Duodenal mucosa (tissue), 2 donors: Measurements from ENCODE around the gene DPYSL3.

Source experiments
- H3K27ac ChIP-seq: one replicate; pipeline ENCODE4 v1.7.0; 2013; ENCODE audit warnings: low read depth, low read length
- H3K27me3 ChIP-seq, 2 donors: one replicate each; pipeline ENCODE4 v1.7.0; 2013; ENCODE audit warnings: low read length in 2 of 2, control low read depth in 1 of 2; ENCODE audit not compliant: insufficient read depth in 2 of 2, control insufficient read depth in 1 of 2
- H3K36me3 ChIP-seq, 2 donors: one replicate each; pipeline ENCODE4 v1.7.0; 2013; ENCODE audit warnings: low read length in 2 of 2, control low read depth in 1 of 2; ENCODE audit not compliant: insufficient read depth in 2 of 2, control insufficient read depth in 1 of 2
- H3K4me1 ChIP-seq, 2 donors: one replicate each; pipeline ENCODE4 v1.7.0; 2013; ENCODE audit warnings: low read length in 2 of 2, control low read depth in 1 of 2; ENCODE audit not compliant: insufficient read depth in 2 of 2, control insufficient read depth in 1 of 2
- H3K4me3 ChIP-seq, 2 donors: one replicate each; pipeline ENCODE4 v1.7.0; 2013; ENCODE audit warnings: low read length in 2 of 2, low read depth in 1 of 2
- H3K9ac ChIP-seq, 2 donors: one replicate each; pipeline ENCODE4 v1.7.0; 2013; ENCODE audit warnings: low read length in 2 of 2, low read depth in 1 of 2
- H3K9me3 ChIP-seq, 2 donors: one replicate each; pipeline ENCODE4 v1.7.0; 2013; ENCODE audit warnings: low read length in 2 of 2, control low read depth in 1 of 2; ENCODE audit not compliant: control insufficient read depth in 1 of 2

DPYSL3 gene

GRCh38 chr5:147427521-147428401, 82.1 kb downstream of the DPYSL3 start:
- Histone ChIP-seq H3K27me3 (no peaks in the 10 kb centered on the region), H3K9me3 (no peaks in the 10 kb centered on the region), H3K4me3 (no peak overlapping the region), H3K9ac (no peak overlapping the region), H3K27ac (no peak overlapping the region), H3K4me1 (peaks cover 3 to 15% of the 10 kb centered on the region in 2 donors), H3K36me3 (no peaks in the 10 kb centered on the region)

- H3K4me1 ChIP-seq: peaks cover 0 to 5% of the 10 kb centered on the region in 2 donors
- H3K9me3 ChIP-seq: no peaks in the 10 kb centered on the region
- H3K36me3 ChIP-seq: no peaks in the 10 kb centered on the region
- no peak overlapping the region for H3K9ac ChIP-seq
- no peak overlapping the region for H3K27ac ChIP-seq
- H3K27me3 ChIP-seq: no peaks in the 10 kb centered on the region
- no peak overlapping the region for H3K4me3 ChIP-seq
Observed at GRCh38 chr5:147426640-147427327, 83.1 kb downstream of the DPYSL3 start.

DNA sequence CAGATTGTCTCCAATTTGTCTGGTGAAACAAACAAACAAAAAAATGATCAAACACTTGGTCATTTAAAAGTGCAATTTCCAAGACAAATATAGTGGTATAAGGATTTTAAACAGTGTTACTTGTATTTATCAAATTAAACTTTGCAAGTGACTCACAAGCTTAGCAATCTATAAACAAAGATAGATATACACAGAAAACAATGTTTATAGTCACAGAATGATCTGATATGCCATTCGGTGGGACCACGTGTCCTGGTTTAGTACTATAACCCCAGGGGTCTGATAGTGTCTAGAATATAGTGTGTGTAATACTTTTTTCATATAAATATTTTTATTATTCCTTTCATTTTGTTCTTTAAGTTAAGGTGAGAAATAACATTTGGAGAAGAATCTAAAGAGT, 91.3 kb downstream of the DPYSL3 start:
- H3K9ac ChIP-seq: no peak overlapping the region
- H3K27ac ChIP-seq: no peak overlapping the region
- H3K27me3 ChIP-seq: no peaks in the 10 kb centered on the region
- H3K9me3 ChIP-seq: no peaks in the 10 kb centered on the region
- H3K4me1 ChIP-seq: peaks cover 13 to 29% of the 10 kb centered on the region in 2 donors
- no peaks in the 10 kb centered on the region for H3K36me3 ChIP-seq
- H3K4me3 ChIP-seq: no peak overlapping the region

- Histone ChIP-seq H3K27me3 (no peaks in the 10 kb centered on the region), H3K4me3 (no peak overlapping the region), H3K4me1 (peaks cover 13 to 29% of the 10 kb centered on the region in 2 donors), H3K9me3 (no peaks in the 10 kb centered on the region), H3K9ac (no peak overlapping the region), H3K36me3 (no peaks in the 10 kb centered on the region), H3K27ac (no peak overlapping the region)
Observed at GRCh38 chr5:147417135-147417813, 92.6 kb downstream of the DPYSL3 start.

DNA sequence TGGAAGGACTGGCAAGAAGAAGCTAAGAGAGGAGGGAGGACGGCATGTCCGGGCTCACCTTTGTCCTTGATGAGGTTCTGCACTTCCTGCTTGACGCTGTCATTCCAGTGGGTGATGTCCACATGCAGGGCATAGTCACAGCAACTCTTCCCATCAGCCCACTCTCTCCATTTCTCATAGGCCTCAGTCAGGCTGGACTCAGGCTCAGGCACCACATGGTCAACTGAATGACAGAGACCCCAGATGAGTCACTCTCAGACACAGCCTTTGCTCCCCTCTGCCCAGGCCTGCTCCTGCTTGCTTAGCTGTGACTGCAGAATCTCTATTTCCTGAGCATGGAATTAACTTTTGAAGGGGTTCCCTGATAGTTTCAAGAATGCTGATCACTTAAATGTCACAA, 94.2 kb downstream of the DPYSL3 start:
- Histone ChIP-seq H3K36me3 (no peaks in the 10 kb centered on the region), H3K4me1 (peaks cover 13 to 30% of the 10 kb centered on the region in 2 donors), H3K9ac (no peak overlapping the region), H3K9me3 (no peaks in the 10 kb centered on the region), H3K27me3 (no peaks in the 10 kb centered on the region), H3K4me3 (no peak overlapping the region), H3K27ac (no peak overlapping the region)

DNA sequence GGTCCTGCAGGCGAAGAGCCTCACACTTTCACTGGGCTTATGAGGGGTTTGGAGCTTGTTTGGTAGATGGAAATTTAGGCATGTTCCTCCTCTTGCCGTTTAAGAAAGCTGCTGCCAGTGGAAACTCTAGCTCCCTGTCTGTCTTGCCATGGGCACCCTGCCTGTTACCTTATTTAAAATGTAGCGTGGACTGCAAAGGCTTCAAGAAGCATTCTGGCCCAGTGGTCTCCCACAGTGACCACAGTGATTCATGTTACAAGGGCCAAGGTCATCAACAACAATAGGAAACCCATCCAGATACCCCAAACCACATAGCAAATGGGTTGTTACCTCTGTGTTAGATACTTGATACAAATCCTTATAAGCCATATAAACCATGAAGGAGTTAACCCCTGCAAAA, 96.6 kb downstream of the DPYSL3 start:
- no peak overlapping the region for H3K27ac ChIP-seq
- peaks cover 13 to 29% of the 10 kb centered on the region in 2 donors for H3K4me1 ChIP-seq
- no peaks in the 10 kb centered on the region for H3K9me3 ChIP-seq
- no peaks in the 10 kb centered on the region for H3K36me3 ChIP-seq
- no peak overlapping the region for H3K9ac ChIP-seq
- H3K4me3 ChIP-seq: no peak overlapping the region
- H3K27me3 ChIP-seq: no peaks in the 10 kb centered on the region

GRCh38 chr5:147412561-147412960, 97.3 kb downstream of the DPYSL3 start:
- H3K9me3 ChIP-seq: no peaks in the 10 kb centered on the region
- H3K4me3 ChIP-seq: no peak overlapping the region
- H3K4me1 ChIP-seq: peaks cover 6 to 22% of the 10 kb centered on the region in 2 donors
- H3K27me3 ChIP-seq: no peaks in the 10 kb centered on the region
- H3K36me3 ChIP-seq: no peaks in the 10 kb centered on the region
- H3K27ac ChIP-seq: no peak overlapping the region
- H3K9ac ChIP-seq: no peak overlapping the region

- no peak overlapping the region for H3K4me3 ChIP-seq
- H3K4me1 ChIP-seq: peaks cover 0 to 12% of the 10 kb centered on the region in 2 donors
- H3K36me3 ChIP-seq: no peaks in the 10 kb centered on the region
- no peak overlapping the region for H3K27ac ChIP-seq
- H3K9ac ChIP-seq: no peak overlapping the region
- no peaks in the 10 kb centered on the region for H3K9me3 ChIP-seq
- H3K27me3 ChIP-seq: no peaks in the 10 kb centered on the region
Observed at GRCh38 chr5:147411359-147412319, 98.2 kb downstream of the DPYSL3 start.

DNA sequence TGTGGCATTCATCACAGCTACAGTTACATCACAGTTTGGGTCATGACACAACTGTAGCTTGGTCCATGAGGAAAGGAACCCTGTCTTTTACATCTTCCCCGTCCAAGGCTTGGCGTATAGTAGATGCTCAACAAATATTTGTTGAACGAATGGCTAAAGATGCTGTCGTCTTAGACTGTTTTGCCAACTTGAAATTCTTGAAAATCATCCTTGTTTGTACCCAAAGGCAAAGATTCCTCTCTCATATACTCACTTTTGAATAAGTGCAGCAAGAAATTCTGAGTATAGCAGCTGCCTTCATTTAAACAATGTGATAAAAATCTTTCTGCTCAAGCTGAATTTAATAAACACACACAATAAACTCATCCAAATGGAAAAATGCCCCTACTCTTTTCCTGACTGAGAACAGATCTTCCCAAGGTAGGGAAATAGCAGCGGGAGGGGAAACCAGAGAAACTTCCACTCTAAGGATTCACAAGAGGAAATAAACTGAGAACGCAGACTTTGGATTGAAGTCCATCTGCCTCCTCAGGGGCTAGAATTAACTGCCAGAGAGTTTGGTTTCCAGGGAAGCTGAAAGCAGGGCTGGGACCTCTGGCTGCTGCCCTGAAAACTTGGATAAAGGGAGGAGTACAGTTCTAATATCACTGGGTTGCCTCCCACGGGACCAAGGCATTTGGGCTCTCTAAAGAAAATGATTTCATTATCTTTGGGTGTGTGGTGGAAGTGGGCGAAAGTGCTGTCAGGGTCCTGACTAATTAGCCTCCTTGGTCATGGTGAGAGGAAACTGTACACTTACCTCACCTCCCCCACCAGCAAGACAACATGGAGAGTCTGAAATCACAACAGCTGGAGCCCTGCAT, 99.1 kb downstream of the DPYSL3 start:
- no peak overlapping the region for H3K9ac ChIP-seq
- no peak overlapping the region for H3K27ac ChIP-seq
- H3K36me3 ChIP-seq: no peaks in the 10 kb centered on the region

More for the DNA sequence above, 99.1 kb downstream of the DPYSL3 start:
- H3K4me3 ChIP-seq: no peak overlapping the region
- H3K4me1 ChIP-seq: peaks cover 0 to 6% of the 10 kb centered on the region in 2 donors
- H3K9me3 ChIP-seq: no peaks in the 10 kb centered on the region
- H3K27me3 ChIP-seq: no peaks in the 10 kb centered on the region
